ENCODE data around the gene TMCC1. TPM values are rescaled to one million over a fixed set of nuclear protein-coding genes. Genes with fewer than 3 reads are reported as not detected.
"Not testable (repeated sequence)": the region's sequence is repeated elsewhere in the genome, so short reads cannot be mapped to it uniquely, and the experiment has no call there.

TMCC1 gene
- total RNA-seq, 1 donor from 2014 or later, result 24.3 TPM

GRCh38 chr3:129836381-129837064 lies 57.0 kb downstream of the TMCC1 start:
- no peak overlapping the region for H3K4me3 ChIP-seq (ENCODE audit: low read depth, low read length)
- no peak for TF ChIP-seq CTCF (conservative IDR thresholded peaks at IDR 0.05; ENCODE audit: low read depth, low read length)
- no peak for DNase-seq (ENCODE audit: low read depth)

- no peak for DNase-seq (ENCODE audit: low read depth)
- TF ChIP-seq CTCF (conservative IDR thresholded peaks at IDR 0.05; ENCODE audit: low read depth, low read length), result no peak
- no peak overlapping the region for H3K4me3 ChIP-seq (ENCODE audit: low read depth, low read length)
Measured at GRCh38 chr3:129835198-129835597, 58.3 kb downstream of the TMCC1 start.

- no peak overlapping the region for H3K4me3 ChIP-seq (ENCODE audit: low read depth, low read length)
- TF ChIP-seq CTCF (conservative IDR thresholded peaks at IDR 0.05; ENCODE audit: low read depth, low read length), result no peak
- DNase-seq (ENCODE audit: low read depth), result no peak
Measured at GRCh38 chr3:129834580-129834979, 58.9 kb downstream of the TMCC1 start.

GRCh38 chr3:129831942-129832341 lies 61.6 kb downstream of the TMCC1 start:
- not testable (repeated sequence) for DNase-seq (ENCODE audit: low read depth); H3K4me3 ChIP-seq (ENCODE audit: low read depth, low read length)

- no peak overlapping the region for H3K4me3 ChIP-seq (ENCODE audit: low read depth, low read length)
- no peak for DNase-seq (ENCODE audit: low read depth)
- no peak for TF ChIP-seq CTCF (conservative IDR thresholded peaks at IDR 0.05; ENCODE audit: low read depth, low read length)
Measured at GRCh38 chr3:129831503-129831902, 62.0 kb downstream of the TMCC1 start.

GRCh38 chr3:129829640-129830039 lies 63.9 kb downstream of the TMCC1 start:
- peak; percentile 83 for TF ChIP-seq CTCF (conservative IDR thresholded peaks at IDR 0.05; ENCODE audit: low read depth, low read length)
- DNase-seq (ENCODE audit: low read depth), result peak; percentile 90
- no peak overlapping the region for H3K4me3 ChIP-seq (ENCODE audit: low read depth, low read length)

- no peak for TF ChIP-seq CTCF (conservative IDR thresholded peaks at IDR 0.05; ENCODE audit: low read depth, low read length)
- no peak overlapping the region for H3K4me3 ChIP-seq (ENCODE audit: low read depth, low read length)
- DNase-seq (ENCODE audit: low read depth), result no peak
Measured at GRCh38 chr3:129827765-129828164, 65.7 kb downstream of the TMCC1 start.
